OCI-LY1 (cell line): ENCODE data around the gene ANO6.

Source experiments
- CTCF ChIP-seq: fragments of 200-600 bp; sonication (generic), shearing (Covaris generic); IDR thresholded peaks from 2 replicates; pipeline ENCODE4 v1.5.1; 2017; ENCODE audit warnings: mild to moderate bottlenecking, antibody characterized with exemption, low read length, moderate library complexity, mixed read lengths
- EZH2 ChIP-seq: fragments of 200-600 bp; sonication (generic), shearing (Covaris generic); IDR thresholded peaks from 2 replicates; pipeline ENCODE4 v1.8.0; 2017; ENCODE audit warnings: borderline replicate concordance, mixed run types, mild to moderate bottlenecking, antibody characterized with exemption, low read length, moderate library complexity, mixed read lengths

- TF ChIP-seq CTCF (no peak), EZH2 (no peak)
These were observed 112.0 kb downstream of the ANO6 start for GRCh38 chr12:45327823-45328383.
